G401 (cell line): ENCODE measurements around the gene ANAPC13. TPM values are rescaled to one million over a fixed set of nuclear protein-coding genes. Genes with fewer than 3 reads are reported as not detected.

Experiments used
- total RNA-seq: library from RNA; depleted of rRNA; stranded (reverse); fragments of >200 nt; shearing (Covaris generic); gene quantifications from 2 replicates; pipeline ENCODE4 v1.2.3, GENCODE V29; 2014; rRNA removed

ANAPC13 gene
- total RNA-seq, 1 experiment from 2014 or later: 127 TPM

Other genes starting within 250 kb of the ANAPC13 start
- gene RYK, start 235.1 kb downstream of the ANAPC13 start, total RNA-seq: 88.1 and 131 TPM in 2 replicates
- 177 and 190 TPM in 2 replicates for gene AMOTL2, start 111.5 kb downstream of the ANAPC13 start, total RNA-seq
- gene CEP63, start 72 bp upstream of the ANAPC13 start, total RNA-seq: 9.7 and 16.8 TPM in 2 replicates
- not detected in 2 replicates for gene KY, start 165.0 kb upstream of the ANAPC13 start, total RNA-seq